HT-29 (cell line): Measurements from ENCODE around the gene LRCOL1. TPM values are rescaled to one million over a fixed set of nuclear protein-coding genes. Genes with fewer than 3 reads are reported as not detected.

ENCODE experiments used
- DNase-seq: peaks from one replicate; pipeline ENCODE4 v3.0.0-alpha.2; 2015; ENCODE audit warnings: low spot score
- total RNA-seq: library from RNA; depleted of rRNA; stranded (reverse); fragments of >200 nt; shearing (Covaris generic); gene quantifications from 2 replicates; pipeline ENCODE4 v1.2.3, GENCODE V29; 2014

Gene LRCOL1
- total RNA-seq, 1 experiment from 2014 or later: not detected

DNA sequence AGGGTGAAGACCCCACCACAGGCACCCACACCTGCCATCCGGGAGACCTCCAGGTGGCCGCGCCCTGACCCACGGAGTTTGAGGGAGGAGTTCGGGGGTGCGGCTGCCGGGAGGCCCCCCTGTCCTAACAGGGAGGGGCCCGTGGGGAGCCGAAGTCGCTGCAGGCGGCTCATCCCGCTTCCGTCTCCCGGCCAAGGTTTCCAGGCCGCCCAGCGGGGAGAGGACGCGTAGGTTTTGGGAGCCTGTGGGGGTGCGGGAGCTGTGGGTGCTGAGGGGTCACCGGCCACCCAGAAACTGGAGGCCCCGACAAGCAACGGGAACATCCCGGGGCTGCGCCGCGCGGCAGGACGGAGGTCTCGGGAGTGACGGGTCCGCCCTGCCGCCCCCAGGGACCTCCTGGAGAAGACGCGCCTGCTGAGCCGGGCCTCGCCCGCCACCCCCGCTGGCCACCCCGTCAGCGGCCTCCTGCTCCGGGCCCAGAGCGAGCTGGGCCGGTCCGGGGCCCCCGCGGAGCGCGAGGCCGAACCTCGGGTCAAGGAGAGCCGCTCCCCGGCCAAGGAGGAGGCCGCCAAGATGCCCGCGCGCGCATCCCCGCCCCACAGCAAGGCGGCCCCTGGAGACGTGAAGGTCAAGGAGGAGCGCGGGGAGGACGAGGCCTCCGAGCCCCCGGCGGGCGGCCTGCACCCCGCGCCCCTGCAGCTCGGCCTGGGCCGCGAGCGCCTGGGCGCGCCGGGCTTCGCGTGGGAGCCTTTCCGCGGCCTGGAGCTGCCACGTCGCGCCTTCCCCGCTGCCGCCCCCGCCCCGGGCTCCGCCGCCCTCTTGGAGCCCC, 27.6 kb downstream of the LRCOL1 start:
- no peak for DNase-seq

GRCh38 chr12:132582058-132582420, 28.3 kb downstream of the LRCOL1 start:
- DNase-seq: no peak

- no peak for DNase-seq
These were observed 28.9 kb downstream of the LRCOL1 start for GRCh38 chr12:132581348-132582057.

GRCh38 chr12:132580701-132581292, 29.6 kb downstream of the LRCOL1 start:
- no peak for DNase-seq

DNA sequence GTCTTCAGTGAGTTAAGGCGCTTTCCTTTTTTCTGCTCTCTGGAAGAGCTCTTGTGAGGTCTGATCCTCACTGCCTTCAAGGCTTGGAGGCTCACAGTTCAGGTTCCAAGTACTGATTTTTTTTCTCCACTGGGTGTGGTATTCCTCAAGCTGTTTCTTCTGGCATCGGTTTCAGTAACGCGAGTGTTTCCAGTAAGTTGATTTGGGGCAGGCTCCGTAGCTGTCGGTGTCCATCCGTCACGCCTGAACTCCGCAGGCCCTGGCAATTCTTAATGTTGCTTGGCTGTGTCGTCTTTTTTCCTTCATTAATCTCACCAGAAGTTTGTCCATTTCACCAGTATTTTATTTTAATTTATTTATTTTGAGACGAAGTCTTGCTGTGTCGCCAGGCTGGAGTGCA, 30.6 kb downstream of the LRCOL1 start:
- DNase-seq: no peak

- DNase-seq: no peak
These were observed 31.6 kb downstream of the LRCOL1 start for GRCh38 chr12:132578826-132579225.

DNA sequence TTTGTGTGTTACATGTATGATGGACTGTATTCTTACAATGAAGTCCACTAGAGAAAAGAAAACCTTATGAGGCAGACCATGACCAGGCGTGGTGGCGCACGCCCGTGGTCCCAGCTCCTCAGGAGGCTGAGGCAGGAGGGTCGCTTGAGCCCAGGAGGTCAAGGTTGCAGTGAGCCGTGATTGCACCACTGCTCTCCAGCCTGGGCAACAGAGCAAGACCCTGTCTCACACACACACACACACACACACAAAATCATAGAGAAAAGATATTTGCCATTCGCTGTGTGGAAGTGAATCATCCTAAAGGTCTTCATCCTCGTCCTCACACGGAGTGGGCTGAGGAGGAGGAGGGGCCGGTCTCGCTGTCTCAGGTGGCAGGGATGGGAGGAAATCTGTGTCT, 32.3 kb downstream of the LRCOL1 start:
- no peak for DNase-seq

DNA sequence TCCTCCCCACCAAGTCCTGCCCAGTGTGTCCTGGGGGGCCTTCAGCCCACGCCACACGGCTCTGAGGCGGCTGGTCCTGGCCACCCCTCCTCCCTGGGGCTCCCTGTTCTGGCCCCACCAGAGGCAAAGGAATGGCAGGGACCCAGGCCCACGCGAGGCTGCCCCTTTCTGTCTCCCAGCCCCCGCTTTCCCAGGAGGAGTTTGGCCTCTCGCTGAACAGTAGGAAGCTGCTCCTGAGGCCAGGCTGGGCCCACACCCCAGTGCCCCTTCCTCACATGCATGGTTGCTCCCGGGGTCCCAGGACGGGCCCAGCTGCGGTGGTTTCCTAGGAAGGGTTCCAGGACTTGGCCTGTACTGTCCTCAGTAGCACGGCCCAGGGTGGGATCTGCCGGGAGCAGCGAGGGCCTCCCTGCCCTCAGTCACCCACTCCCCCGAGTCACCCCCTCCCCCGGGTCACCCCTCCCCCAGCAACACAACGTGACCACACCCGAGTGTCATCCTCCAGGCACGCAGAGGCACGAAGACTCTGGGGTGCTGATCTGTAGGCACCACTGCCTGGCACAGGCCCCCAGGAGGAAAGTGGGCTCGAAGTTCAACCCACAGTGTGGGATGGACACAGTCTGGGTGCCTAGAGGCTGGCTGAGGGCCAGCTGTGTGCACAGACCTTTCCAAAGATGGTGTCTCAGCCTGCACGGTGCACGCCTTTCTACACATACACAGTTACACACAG, 33.0 kb downstream of the LRCOL1 start:
- no peak for DNase-seq

GRCh38 chr12:132576701-132577100, 33.7 kb downstream of the LRCOL1 start:
- DNase-seq: no peak

GRCh38 chr12:132575661-132576060, 34.7 kb downstream of the LRCOL1 start:
- no peak for DNase-seq

DNA sequence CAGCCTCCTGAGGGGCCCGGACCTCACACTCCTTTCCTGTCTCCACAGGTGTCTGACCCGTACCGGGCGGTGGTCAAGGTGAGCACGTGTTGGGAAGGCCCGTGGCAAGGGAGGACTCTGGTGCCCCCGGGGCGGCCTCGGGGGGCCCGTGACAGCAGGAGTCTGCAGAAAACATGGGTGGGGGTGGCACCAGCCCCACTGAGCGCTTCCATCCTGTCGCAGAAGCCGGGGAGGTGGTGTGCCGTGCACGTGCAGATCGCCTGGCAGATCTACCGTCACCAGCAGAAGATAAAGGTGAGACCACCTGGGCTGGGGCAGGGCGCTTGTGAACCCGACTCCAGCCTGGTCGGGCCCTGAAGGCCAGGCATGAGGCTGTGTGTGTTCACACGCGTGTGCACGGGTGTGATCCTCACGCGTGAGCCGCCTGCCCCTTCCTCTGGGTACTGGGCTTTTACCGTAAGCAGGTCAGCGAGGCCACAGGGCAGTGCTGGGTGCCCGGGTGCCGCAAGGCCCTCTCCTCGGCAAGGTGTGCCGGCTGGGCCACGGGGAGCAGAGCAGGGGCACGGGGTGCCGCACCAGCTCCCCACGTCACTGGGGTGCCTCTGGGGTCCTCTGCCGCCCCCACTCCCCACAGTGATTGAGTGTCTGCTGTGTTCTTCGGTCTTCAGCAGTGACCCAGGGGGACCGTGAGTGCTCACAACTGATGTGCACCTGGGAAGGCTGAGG, 35.9 kb downstream of the LRCOL1 start:
- DNase-seq: no peak

- no peak for DNase-seq
These were observed 37.3 kb downstream of the LRCOL1 start for GRCh38 chr12:132572801-132573760.

GRCh38 chr12:132572106-132572505, 38.3 kb downstream of the LRCOL1 start:
- DNase-seq: no peak

- DNase-seq: no peak
These were observed 38.8 kb downstream of the LRCOL1 start for GRCh38 chr12:132571598-132571997.

DNA sequence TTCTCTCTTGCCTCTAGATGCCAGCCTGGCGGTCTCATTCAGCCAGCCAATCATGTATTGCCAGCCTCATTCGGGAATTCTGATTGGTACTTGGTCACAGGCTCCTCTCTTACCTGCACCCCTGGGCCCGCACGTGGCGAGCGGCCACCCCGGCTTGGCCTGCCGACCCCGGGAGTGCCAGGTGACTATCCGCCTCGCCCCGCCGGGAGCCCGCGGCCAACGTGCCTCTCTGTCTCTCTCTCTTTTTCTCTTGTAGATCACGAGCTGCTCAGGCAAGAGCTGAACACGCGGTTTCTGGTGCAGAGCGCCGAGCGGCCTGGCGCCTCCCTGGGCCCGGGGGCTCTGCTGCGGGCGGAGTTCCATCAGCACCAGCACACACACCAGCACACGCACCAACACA, 39.3 kb downstream of the LRCOL1 start:
- no peak for DNase-seq

DNA sequence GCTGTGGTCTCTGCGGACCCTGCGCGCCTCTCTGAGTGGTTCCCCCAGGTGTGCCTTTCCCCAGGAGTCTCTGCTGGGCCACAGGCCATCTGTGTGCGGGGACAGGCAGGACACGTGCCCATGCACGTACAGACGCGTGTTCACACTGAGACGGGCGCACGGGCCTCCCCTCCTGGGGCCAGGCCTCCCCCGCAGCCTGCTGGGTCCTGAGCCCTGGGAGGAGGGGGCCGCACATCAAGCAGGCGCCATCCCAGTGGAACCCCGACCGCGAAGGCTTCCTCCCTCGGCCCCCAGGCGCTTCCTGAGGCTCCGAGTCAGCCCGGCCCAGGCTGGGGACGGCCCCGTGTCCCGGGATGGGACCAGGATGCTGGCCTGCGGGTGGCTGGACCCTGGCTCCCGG, 39.7 kb downstream of the LRCOL1 start:
- DNase-seq: no peak

DNA sequence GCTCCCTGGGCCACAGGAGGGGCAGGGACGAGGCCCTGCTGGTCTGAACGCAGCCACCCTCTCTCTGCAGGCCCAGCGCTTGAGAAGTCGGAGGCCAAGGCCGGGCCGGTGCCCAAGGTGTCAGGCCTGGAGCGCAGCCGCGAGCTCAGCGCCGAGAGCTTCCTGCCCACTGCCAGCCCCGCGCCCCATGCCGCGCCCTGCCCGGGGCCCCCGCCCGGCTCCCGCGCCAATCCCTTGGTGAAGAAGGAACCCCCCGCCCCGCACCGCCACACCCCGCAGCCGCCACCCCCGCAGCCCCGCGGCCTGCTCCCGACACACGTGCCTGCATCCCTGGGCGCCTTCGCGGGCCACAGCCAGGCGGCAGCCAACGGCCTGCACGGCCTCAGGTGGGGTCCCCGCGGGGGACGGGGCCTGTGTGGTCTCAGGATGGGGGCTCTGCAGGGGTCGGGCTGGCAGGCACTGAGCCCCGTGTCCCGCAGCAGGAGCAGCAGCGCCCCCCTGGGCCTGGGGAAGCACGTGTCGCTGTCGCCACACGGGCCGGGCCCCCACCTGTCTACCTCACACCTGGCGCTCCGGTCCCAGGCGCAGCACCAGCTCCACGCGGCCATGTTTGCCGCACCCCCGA, 40.4 kb downstream of the LRCOL1 start:
- no peak for DNase-seq

DNA sequence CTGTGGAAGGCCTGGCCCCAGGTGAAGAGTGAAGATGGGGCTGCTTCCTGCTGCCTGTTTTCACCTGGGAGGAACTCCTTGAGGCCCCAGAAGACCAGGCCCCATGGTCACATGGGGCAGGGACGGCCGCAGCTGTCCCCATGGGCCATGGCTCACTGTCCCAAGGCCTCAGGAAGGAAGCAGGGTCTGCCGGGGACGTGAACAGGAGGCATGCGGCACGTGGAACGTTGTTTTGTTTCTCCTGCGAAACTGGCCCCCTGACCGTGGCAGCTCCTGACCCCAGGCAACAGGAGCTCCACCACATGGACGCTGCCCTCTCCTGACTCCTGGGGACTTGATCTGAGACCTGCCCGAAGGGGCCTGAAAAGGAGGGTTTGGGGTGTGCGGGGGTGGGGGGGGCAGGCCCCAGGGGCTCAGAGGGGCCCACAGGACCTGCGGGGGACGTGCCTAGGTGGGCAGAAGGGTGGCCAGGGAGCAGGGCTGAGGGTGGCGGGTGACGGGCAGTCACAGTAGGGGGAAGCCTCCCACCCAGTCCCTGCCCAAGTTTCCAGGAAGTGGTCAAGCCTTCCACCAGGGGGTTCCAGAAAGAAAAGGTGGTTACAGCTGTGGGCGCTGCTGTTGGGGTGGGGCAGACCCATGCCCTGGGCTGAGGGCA, 41.4 kb downstream of the LRCOL1 start:
- DNase-seq: no peak

GRCh38 chr12:132568301-132568700, 42.1 kb downstream of the LRCOL1 start:
- DNase-seq: no peak
